ENCODE results near the gene MB.

DNA sequence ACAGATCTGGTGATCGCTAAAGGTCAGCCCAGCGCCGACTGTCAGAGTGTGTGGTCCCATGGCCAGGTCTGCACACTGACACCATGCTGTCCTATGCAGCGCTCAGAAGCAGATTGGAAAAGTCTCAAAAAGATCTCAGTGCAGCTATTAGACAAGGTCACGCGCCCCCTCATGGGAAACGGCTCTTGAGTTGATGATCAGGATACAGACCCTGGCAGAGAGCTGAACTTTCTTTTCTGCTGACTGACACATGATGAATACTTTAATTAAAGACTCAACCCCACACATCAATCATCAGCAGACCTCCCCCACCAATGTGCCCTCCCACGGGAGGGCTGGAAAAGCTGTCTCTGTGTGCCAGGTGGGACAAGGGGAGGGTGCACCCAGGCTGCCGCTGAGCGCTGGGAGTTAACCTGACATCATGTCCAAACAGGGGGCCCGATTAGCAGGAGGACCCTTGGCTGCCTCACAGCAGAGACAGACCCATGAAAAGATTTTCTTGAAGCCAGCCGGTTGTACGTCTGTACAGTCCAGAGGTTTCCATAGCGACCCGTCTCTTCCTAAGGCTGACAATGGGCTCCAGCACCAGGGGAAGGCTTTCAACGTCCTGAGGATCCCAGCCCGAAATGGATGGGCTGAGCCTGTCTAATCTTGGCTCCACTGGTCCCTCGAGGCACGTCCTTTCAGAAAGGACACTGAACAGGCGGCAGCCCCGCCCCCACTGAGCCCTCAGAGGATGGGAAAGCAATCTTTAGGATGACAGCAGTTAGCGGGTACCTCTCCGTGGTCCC lies 49.6 kb downstream of the MB start:
- TF ChIP-seq, protein P1, sequence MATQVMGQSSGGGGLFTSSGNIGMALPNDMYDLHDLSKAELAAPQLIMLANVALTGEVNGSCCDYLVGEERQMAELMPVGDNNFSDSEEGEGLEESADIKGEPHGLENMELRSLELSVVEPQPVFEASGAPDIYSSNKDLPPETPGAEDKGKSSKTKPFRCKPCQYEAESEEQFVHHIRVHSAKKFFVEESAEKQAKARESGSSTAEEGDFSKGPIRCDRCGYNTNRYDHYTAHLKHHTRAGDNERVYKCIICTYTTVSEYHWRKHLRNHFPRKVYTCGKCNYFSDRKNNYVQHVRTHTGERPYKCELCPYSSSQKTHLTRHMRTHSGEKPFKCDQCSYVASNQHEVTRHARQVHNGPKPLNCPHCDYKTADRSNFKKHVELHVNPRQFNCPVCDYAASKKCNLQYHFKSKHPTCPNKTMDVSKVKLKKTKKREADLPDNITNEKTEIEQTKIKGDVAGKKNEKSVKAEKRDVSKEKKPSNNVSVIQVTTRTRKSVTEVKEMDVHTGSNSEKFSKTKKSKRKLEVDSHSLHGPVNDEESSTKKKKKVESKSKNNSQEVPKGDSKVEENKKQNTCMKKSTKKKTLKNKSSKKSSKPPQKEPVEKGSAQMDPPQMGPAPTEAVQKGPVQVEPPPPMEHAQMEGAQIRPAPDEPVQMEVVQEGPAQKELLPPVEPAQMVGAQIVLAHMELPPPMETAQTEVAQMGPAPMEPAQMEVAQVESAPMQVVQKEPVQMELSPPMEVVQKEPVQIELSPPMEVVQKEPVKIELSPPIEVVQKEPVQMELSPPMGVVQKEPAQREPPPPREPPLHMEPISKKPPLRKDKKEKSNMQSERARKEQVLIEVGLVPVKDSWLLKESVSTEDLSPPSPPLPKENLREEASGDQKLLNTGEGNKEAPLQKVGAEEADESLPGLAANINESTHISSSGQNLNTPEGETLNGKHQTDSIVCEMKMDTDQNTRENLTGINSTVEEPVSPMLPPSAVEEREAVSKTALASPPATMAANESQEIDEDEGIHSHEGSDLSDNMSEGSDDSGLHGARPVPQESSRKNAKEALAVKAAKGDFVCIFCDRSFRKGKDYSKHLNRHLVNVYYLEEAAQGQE (IDR thresholded peaks at IDR 0.05; ENCODE audit: insufficient read depth in 1 of 2, low read depth in 2 of 2, low read length in 2 of 2): no peak
- TF ChIP-seq POLR2AphosphoS5 (IDR thresholded peaks at IDR 0.05; ENCODE audit: low read depth, low read length) (no peak), SIN3A (IDR thresholded peaks at IDR 0.05; ENCODE audit: borderline replicate concordance, insufficient read depth, low read length) (no peak), TAF1 (IDR thresholded peaks at IDR 0.05; ENCODE audit: borderline replicate concordance, insufficient read depth, low read length) (no peak)
